Mesenchymal stem cell (in vitro differentiated cells and primary cell): Measurements from ENCODE around the gene COMMD9.
A peak's percentile ranks its signal among the peaks of the same experiment; 100 is the strongest.

Source experiments
- DNase-seq: peaks from one replicate; pipeline ENCODE4 v3.0.0-alpha.2; 2013
- H2AFZ ChIP-seq: one replicate; pipeline ENCODE4 v1.6.1; 2013; ENCODE audit warnings: low read depth, mild to moderate bottlenecking, control low read depth, inconsistent platforms, low read length, moderate library complexity
- H2AK5ac ChIP-seq: 2 replicates; pipeline ENCODE4 v1.6.1; 2013; ENCODE audit warnings: low read length, moderate library complexity, mild to moderate bottlenecking, inconsistent platforms; ENCODE audit not compliant: severe bottlenecking
- H2BK120ac ChIP-seq: one replicate; pipeline ENCODE4 v1.6.1; 2013; ENCODE audit warnings: low read depth, mild to moderate bottlenecking, inconsistent platforms, low read length, moderate library complexity
- H2BK12ac ChIP-seq, 2 experiments: one replicate each; pipeline ENCODE4 v1.6.1; 2013; ENCODE audit warnings: inconsistent platforms in 2 of 2, low read length in 2 of 2, mild to moderate bottlenecking in 2 of 2, moderate library complexity in 2 of 2, control low read depth in 1 of 2
- H2BK15ac ChIP-seq: one replicate; pipeline ENCODE4 v1.6.1; 2013; ENCODE audit warnings: mild to moderate bottlenecking, low read depth, inconsistent platforms; ENCODE audit not compliant: poor library complexity, severe bottlenecking
- H2BK5ac ChIP-seq: 2 replicates; pipeline ENCODE4 v1.6.1; 2013; ENCODE audit warnings: low read depth, mild to moderate bottlenecking, low read length, control low read depth, inconsistent platforms; ENCODE audit not compliant: poor library complexity, severe bottlenecking
- H3K14ac ChIP-seq, 2 experiments: one replicate each; pipeline ENCODE4 v1.6.1; 2013; ENCODE audit warnings: inconsistent platforms in 2 of 2, low read length in 2 of 2, control low read depth in 1 of 2, mild to moderate bottlenecking in 1 of 2, moderate library complexity in 1 of 2
- H3K18ac ChIP-seq, 2 experiments: one replicate each; pipeline ENCODE4 v1.6.1; 2013; ENCODE audit warnings: inconsistent platforms in 2 of 2, low read length in 2 of 2, control low read depth in 1 of 2, low read depth in 1 of 2, mild to moderate bottlenecking in 1 of 2
- H3K23ac ChIP-seq, 2 experiments: one replicate each; pipeline ENCODE4 v1.6.1; 2013; ENCODE audit warnings: inconsistent platforms in 2 of 2, low read length in 2 of 2, mild to moderate bottlenecking in 2 of 2, moderate library complexity in 2 of 2, control low read depth in 1 of 2
- H3K27ac ChIP-seq: 2 replicates; pipeline ENCODE4 v1.5.1; 2013; ENCODE audit warnings: mild to moderate bottlenecking, moderate library complexity, low read length, control low read depth, inconsistent platforms; ENCODE audit not compliant: poor library complexity, severe bottlenecking
- H3K27me3 ChIP-seq, 2 experiments: 2 replicates each; pipeline versions ENCODE4 v1.6.1 to v1.7.0; 2013; ENCODE audit warnings: low read length in 2 of 2, mild to moderate bottlenecking in 2 of 2, moderate library complexity in 2 of 2, control low read depth in 1 of 2, inconsistent platforms in 1 of 2; ENCODE audit not compliant: control insufficient read depth in 1 of 2, insufficient read depth in 1 of 2
- H3K36me3 ChIP-seq, 2 experiments: 2 replicates each; pipeline versions ENCODE4 v1.6.1 to v1.7.0; 2013; ENCODE audit warnings: low read length in 2 of 2, control low read depth in 1 of 2, inconsistent platforms in 1 of 2, low read depth in 1 of 2, mild to moderate bottlenecking in 1 of 2; ENCODE audit not compliant: insufficient read depth in 2 of 2, control insufficient read depth in 1 of 2
- H3K4ac ChIP-seq, 2 experiments: one replicate each; pipeline ENCODE4 v1.6.1; 2013; ENCODE audit warnings: inconsistent platforms in 2 of 2, low read length in 2 of 2, mild to moderate bottlenecking in 2 of 2, moderate library complexity in 2 of 2, control low read depth in 1 of 2, low read depth in 1 of 2
- H3K4me1 ChIP-seq: 2 replicates; pipeline ENCODE4 v1.6.1; 2013; ENCODE audit warnings: low read depth, low read length, control low read depth; ENCODE audit not compliant: control insufficient read depth, insufficient read depth
- H3K4me2 ChIP-seq: 2 replicates; pipeline ENCODE4 v1.6.1; 2013; ENCODE audit warnings: low read length, mild to moderate bottlenecking, inconsistent platforms; ENCODE audit not compliant: poor library complexity, severe bottlenecking
- H3K4me3 ChIP-seq, 2 experiments: 2 replicates each; pipeline versions ENCODE4 v1.5.1 to v1.7.0; 2013; ENCODE audit warnings: low read length in 2 of 2, mild to moderate bottlenecking in 2 of 2, control low read depth in 1 of 2, low read depth in 1 of 2; ENCODE audit not compliant: insufficient read depth in 1 of 2
- H3K79me1 ChIP-seq: replicated peaks from 2 replicates; pipeline ENCODE4 v1.6.1; 2013; ENCODE audit warnings: mild to moderate bottlenecking, control low read depth, low read length, inconsistent platforms; ENCODE audit not compliant: poor library complexity, severe bottlenecking
- H3K9ac ChIP-seq: 2 replicates; pipeline ENCODE4 v1.7.0; 2013; ENCODE audit warnings: mild to moderate bottlenecking, low read length, moderate library complexity
- H3K9me3 ChIP-seq: 2 replicates; pipeline ENCODE4 v1.7.0; 2013; ENCODE audit warnings: mild to moderate bottlenecking, low read length; ENCODE audit not compliant: control insufficient read depth
- H4K8ac ChIP-seq: one replicate; pipeline ENCODE4 v1.6.1; 2013; ENCODE audit warnings: inconsistent platforms, mild to moderate bottlenecking, low read length, moderate library complexity
- H4K91ac ChIP-seq: one replicate; pipeline ENCODE4 v1.6.1; 2013; ENCODE audit warnings: mild to moderate bottlenecking, low read length, inconsistent platforms
- WGBS: methylation state at CpG from one replicate; pipeline ENCODE4 v1.1.7; 2013; ENCODE audit warnings: mixed read lengths; 5-methylcytosine and 5-hydroxymethylcytosine counted together

COMMD9 gene

DNA sequence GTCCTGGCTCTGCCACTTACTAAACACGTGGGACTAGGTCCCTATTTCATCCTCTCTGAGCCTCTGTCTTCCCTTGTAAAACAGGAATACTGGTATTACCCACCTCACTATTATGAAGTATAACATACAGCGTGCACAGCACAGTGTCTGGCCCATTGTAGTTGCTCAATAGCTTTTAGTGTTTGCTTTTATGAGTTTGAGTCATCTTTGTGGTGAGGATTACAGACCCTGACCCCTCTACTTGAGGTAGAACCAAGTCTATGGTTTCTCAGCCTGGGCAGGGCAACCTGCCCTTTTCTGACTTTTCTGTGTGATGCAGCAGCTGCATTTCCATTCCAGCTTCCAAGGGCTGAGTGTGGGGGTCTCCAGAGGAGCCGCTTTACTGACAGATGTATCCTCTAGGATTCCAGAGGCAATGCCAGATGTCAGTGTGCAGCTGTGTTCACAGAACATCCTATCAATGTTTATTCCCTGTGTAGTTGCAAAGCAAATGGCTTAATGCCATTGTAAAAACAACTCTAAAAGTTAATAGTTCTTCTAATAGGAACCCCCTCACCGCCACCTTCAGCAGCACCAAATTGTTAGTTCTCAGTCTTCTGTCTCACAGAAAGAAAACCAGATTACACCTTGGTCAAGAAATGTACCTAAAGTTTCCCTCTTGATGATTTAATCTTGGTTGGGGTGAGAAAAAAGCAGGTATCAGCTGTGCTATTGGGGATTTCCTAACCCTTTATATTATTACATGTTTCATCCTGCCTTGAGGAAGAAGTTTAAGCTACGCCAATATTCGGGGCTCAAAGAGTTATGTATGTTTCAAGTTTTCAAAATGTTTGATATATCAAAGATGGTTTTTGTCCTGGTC lies 23.6 kb upstream of the COMMD9 start:
- peak overlapping the region; percentile 23 for H4K8ac ChIP-seq
- no peak overlapping the region for H3K27ac ChIP-seq
- no peak overlapping the region for H3K9ac ChIP-seq
- H2AK5ac ChIP-seq = no peak overlapping the region
- no peak overlapping the region for H2AFZ ChIP-seq
- peak; percentile 88 for DNase-seq
- H2BK15ac ChIP-seq = no peak overlapping the region
- no peak overlapping the region for H3K4me2 ChIP-seq
- H2BK5ac ChIP-seq = no peak overlapping the region
- H3K23ac ChIP-seq = no peak overlapping the region
- no peaks in the 10 kb centered on the region for H3K36me3 ChIP-seq
- H3K18ac ChIP-seq = no peak overlapping the region
- peaks cover 9% of the 10 kb centered on the region for H3K4me1 ChIP-seq
- no peak overlapping the region for H3K4me3 ChIP-seq
- no peak overlapping the region for H2BK120ac ChIP-seq
- H4K91ac ChIP-seq = peak overlapping the region; percentile 10
- peaks cover 0 to 55% of the 10 kb centered on the region in 2 experiments for H3K27me3 ChIP-seq
- no peak overlapping the region for H3K14ac ChIP-seq
- H3K9me3 ChIP-seq = no peaks in the 10 kb centered on the region
- 54% methylated on average over 6 of the region's 6 CpGs for WGBS
- no peak overlapping the region for H3K4ac ChIP-seq
- no peak overlapping the region for H2BK12ac ChIP-seq
- no peaks in the 10 kb centered on the region for H3K79me1 ChIP-seq

DNA sequence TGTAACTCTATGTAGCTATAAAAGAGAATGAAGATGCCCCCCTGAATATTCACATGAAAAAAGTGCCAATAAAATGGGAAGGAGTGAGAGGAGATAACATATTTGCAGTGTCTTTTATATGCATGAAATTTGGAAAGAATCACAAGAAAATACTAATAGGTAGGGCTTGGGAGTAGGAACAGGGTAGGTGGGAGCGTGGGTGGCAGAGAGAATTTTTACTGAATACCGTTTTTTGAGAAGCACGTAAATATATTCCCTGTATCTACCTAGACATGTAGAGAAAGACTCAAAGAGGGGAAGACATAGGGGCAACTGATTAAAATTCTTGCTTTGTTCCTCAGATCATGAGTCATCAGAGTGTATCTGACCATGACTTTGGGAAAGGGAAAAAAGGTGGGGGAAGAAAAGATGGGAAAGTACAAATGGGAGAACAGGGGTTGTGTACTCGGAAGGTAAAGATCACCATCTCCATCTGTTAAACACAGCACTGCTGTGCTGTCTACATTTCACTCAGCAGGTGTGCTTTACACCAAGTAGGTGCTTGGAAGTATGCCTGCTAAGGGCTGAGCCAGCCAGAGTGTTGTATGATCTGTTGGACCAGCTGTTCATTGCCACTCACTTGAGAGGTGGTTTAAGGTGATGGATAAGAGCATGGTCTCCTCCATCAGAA lies 22.8 kb upstream of the COMMD9 start:
- H2AK5ac ChIP-seq = no peak overlapping the region
- no peak overlapping the region for H3K14ac ChIP-seq
- no peak overlapping the region for H3K23ac ChIP-seq
- no peak overlapping the region for H2BK5ac ChIP-seq
- peak overlapping the region; percentile 10 for H4K91ac ChIP-seq
- H3K9me3 ChIP-seq = no peaks in the 10 kb centered on the region
- DNase-seq = no peak
- H3K27me3 ChIP-seq = peaks cover 0 to 57% of the 10 kb centered on the region in 2 experiments
- H3K79me1 ChIP-seq = no peaks in the 10 kb centered on the region
- WGBS = 89% methylated on average over 1 of the region's 4 CpGs
- H2AFZ ChIP-seq = no peak overlapping the region
- H3K27ac ChIP-seq = no peak overlapping the region
- H3K36me3 ChIP-seq = no peaks in the 10 kb centered on the region
- no peak overlapping the region for H3K4me3 ChIP-seq
- no peak overlapping the region for H2BK12ac ChIP-seq
- peak overlapping the region; percentile 23 for H4K8ac ChIP-seq
- no peak overlapping the region for H2BK120ac ChIP-seq
- no peak overlapping the region for H2BK15ac ChIP-seq
- H3K9ac ChIP-seq = no peak overlapping the region
- no peak overlapping the region for H3K18ac ChIP-seq
- no peak overlapping the region for H3K4me2 ChIP-seq
- peaks cover 9% of the 10 kb centered on the region for H3K4me1 ChIP-seq
- no peak overlapping the region for H3K4ac ChIP-seq

DNA sequence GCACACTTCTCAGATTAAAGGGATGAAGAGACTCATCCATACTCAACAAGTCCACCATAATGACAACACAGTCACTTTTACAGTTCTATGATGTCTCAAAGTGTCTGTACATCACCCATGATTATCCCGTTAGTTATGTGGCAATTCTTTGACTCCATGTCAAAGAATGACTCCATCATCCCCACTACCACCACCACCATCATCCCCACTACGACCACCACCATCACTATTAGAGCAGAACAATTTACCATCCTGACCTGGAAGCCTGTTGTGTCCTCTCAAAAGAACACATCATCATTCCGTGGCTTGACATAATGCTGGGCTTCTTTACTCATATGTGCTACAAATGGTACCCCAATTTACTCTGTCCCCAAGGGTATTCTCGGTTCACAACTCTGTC lies 20.6 kb upstream of the COMMD9 start:
- Histone ChIP-seq H3K4me2 (no peak overlapping the region), H3K4ac (no peak overlapping the region), H2AK5ac (no peak overlapping the region), H2AFZ (no peak overlapping the region), H4K91ac (no peak overlapping the region), H3K23ac (no peak overlapping the region), H3K27ac (no peak overlapping the region), H4K8ac (no peak overlapping the region), H3K4me1 (peaks cover 9% of the 10 kb centered on the region), H3K9ac (no peak overlapping the region), H3K79me1 (no peaks in the 10 kb centered on the region), H2BK15ac (no peak overlapping the region), H2BK12ac (no peak overlapping the region), H2BK5ac (no peak overlapping the region), H2BK120ac (no peak overlapping the region), H3K36me3 (no peaks in the 10 kb centered on the region), H3K27me3 (peaks cover 0 to 36% of the 10 kb centered on the region in 2 experiments), H3K18ac (no peak overlapping the region), H3K9me3 (no peaks in the 10 kb centered on the region), H3K4me3 (no peak overlapping the region), H3K14ac (no peak overlapping the region)
- DNase-seq = no peak
- WGBS = 95% methylated on average over 4 of the region's 4 CpGs

DNA sequence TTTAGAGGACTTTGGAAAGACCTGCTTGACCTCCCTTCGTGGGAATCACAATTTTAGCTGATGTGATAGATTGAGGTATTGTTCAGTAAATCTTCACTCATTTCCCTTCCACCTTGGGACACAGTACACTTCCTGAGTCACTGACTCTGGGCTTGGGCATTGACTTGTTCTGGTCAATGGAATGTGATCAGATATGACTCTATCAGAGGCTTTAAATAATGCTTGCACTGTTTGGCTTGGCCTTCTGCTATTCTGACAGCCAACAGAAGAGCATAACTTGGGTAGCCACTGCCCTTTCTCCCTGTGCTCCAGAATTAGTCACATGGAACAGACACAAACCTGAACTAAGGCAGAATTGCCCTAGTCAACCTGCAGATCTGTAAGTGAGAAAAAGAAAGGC lies 19.4 kb upstream of the COMMD9 start:
- Histone ChIP-seq H4K8ac (no peak overlapping the region), H3K36me3 (no peaks in the 10 kb centered on the region), H3K4ac (no peak overlapping the region), H3K27me3 (peaks cover 0 to 24% of the 10 kb centered on the region in 2 experiments), H3K18ac (no peak overlapping the region), H2BK120ac (no peak overlapping the region), H2AFZ (no peak overlapping the region), H3K9ac (no peak overlapping the region), H3K79me1 (no peaks in the 10 kb centered on the region), H3K4me3 (no peak overlapping the region), H2BK12ac (no peak overlapping the region), H3K4me2 (no peak overlapping the region), H2BK5ac (no peak overlapping the region), H3K27ac (no peak overlapping the region), H2BK15ac (no peak overlapping the region), H3K23ac (no peak overlapping the region), H4K91ac (no peak overlapping the region), H3K14ac (no peak overlapping the region), H3K4me1 (peaks cover 7% of the 10 kb centered on the region), H2AK5ac (no peak overlapping the region), H3K9me3 (no peaks in the 10 kb centered on the region)
- no peak for DNase-seq
- 38% methylated on average over 1 of the region's 1 CpG for WGBS
